ENCODE results near the gene NAV2. TPM values are rescaled to one million over a fixed set of nuclear protein-coding genes. Genes with fewer than 3 reads are reported as not detected.

NAV2 gene
- polyA plus RNA-seq, 3 donors = not detected

- Histone ChIP-seq H3K79me2 (ENCODE audit: insufficient read depth, low read length) (no peaks in the 10 kb centered on the region), H3K9ac (ENCODE audit: insufficient read depth, low read length, poor library complexity, severe bottlenecking) (no peak overlapping the region), H4K20me1 (ENCODE audit: insufficient read depth, low read length) (no peaks in the 10 kb centered on the region), H3K4me2 (replicated peaks; ENCODE audit: extremely low read depth, low read length, poor library complexity, severe bottlenecking) (no peak overlapping the region), H2AFZ (ENCODE audit: insufficient read depth, low read depth, low read length, poor library complexity, severe bottlenecking) (peak overlapping the region; percentile 37), H3K27me3 (ENCODE audit: control insufficient read depth in 2 of 2, insufficient read depth in 2 of 2, low read length in 2 of 2) (no peaks in the 10 kb centered on the region), H3K4me3 (replicated peaks in 1 of 3; ENCODE audit: low read depth in 2 of 3, low read length in 3 of 3) (no peak overlapping the region), H3K4me1 (ENCODE audit: control insufficient read depth in 1 of 2, insufficient read depth in 2 of 2, low read length in 2 of 2) (peaks cover 13 to 22% of the 10 kb centered on the region in 2 donors), H3K9me3 (replicated peaks in 1 of 2; ENCODE audit: control insufficient read depth in 1 of 2, insufficient read depth in 1 of 2, low read length in 2 of 2) (no peaks in the 10 kb centered on the region), H3K36me3 (replicated peaks in 1 of 2; ENCODE audit: control insufficient read depth in 1 of 2, insufficient read depth in 2 of 2, low read length in 2 of 2) (no peaks in the 10 kb centered on the region), H3K27ac (ENCODE audit: low read depth in 1 of 2, low read length in 2 of 2) (no peak overlapping the region)
- TF ChIP-seq, protein P1, sequence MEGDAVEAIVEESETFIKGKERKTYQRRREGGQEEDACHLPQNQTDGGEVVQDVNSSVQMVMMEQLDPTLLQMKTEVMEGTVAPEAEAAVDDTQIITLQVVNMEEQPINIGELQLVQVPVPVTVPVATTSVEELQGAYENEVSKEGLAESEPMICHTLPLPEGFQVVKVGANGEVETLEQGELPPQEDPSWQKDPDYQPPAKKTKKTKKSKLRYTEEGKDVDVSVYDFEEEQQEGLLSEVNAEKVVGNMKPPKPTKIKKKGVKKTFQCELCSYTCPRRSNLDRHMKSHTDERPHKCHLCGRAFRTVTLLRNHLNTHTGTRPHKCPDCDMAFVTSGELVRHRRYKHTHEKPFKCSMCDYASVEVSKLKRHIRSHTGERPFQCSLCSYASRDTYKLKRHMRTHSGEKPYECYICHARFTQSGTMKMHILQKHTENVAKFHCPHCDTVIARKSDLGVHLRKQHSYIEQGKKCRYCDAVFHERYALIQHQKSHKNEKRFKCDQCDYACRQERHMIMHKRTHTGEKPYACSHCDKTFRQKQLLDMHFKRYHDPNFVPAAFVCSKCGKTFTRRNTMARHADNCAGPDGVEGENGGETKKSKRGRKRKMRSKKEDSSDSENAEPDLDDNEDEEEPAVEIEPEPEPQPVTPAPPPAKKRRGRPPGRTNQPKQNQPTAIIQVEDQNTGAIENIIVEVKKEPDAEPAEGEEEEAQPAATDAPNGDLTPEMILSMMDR (IDR thresholded peaks at IDR 0.05) = no peak
- peaks cover 12% of the 10 kb centered on the region for H3K4me1 Mint-ChIP-seq
- peak overlapping the region in 1 of 7 donors; percentile 46 for H3K27ac Mint-ChIP-seq
- peaks cover 0 to 1% (median 0%) of the 10 kb centered on the region in 7 donors for H3K9me3 Mint-ChIP-seq
- H3K27me3 Mint-ChIP-seq (ENCODE audit: low read depth in 3 of 3) = peaks cover 0 to 3% (median 3%) of the 10 kb centered on the region in 3 donors
- H3K36me3 Mint-ChIP-seq = no peaks in the 10 kb centered on the region
- DNase-seq = no peak
- intact Hi-C loops (cut with micrococcal nuclease) = no loop called here
- 20% methylated on average over 2 of the region's 4 CpGs for WGBS (ENCODE audit: insufficient coverage)
- peak overlapping the region in 1 of 2 donors; percentile 27 for H3K4me3 Mint-ChIP-seq
These were observed 47.6 kb upstream of the NAV2 start for GRCh38 chr11:19664886-19665548.

- H3K4me1 ChIP-seq (ENCODE audit: control insufficient read depth in 1 of 2, insufficient read depth in 2 of 2, low read length in 2 of 2) = peaks cover 13 to 22% of the 10 kb centered on the region in 2 donors
- Mint-ChIP-seq H3K4me1 (peaks cover 7% of the 10 kb centered on the region), H3K4me3 (no peak overlapping the region), H3K27me3 (ENCODE audit: low read depth in 3 of 3) (peaks cover 0 to 3% (median 3%) of the 10 kb centered on the region in 3 donors), H3K27ac (no peak overlapping the region), H3K36me3 (no peaks in the 10 kb centered on the region), H3K9me3 (peaks cover 0 to 1% (median 0%) of the 10 kb centered on the region in 7 donors)
- no peak overlapping the region for H3K27ac ChIP-seq (ENCODE audit: low read depth in 1 of 2, low read length in 2 of 2)
- H3K9me3 ChIP-seq (replicated peaks in 1 of 2; ENCODE audit: control insufficient read depth in 1 of 2, insufficient read depth in 1 of 2, low read length in 2 of 2) = no peaks in the 10 kb centered on the region
- H2AFZ ChIP-seq (ENCODE audit: insufficient read depth, low read depth, low read length, poor library complexity, severe bottlenecking) = no peak overlapping the region
- no peak overlapping the region for H3K4me3 ChIP-seq (replicated peaks in 1 of 3; ENCODE audit: low read depth in 2 of 3, low read length in 3 of 3)
- H3K9ac ChIP-seq (ENCODE audit: insufficient read depth, low read length, poor library complexity, severe bottlenecking) = no peak overlapping the region
- no peaks in the 10 kb centered on the region for H4K20me1 ChIP-seq (ENCODE audit: insufficient read depth, low read length)
- no peaks in the 10 kb centered on the region for H3K36me3 ChIP-seq (replicated peaks in 1 of 2; ENCODE audit: control insufficient read depth in 1 of 2, insufficient read depth in 2 of 2, low read length in 2 of 2)
- TF ChIP-seq, protein P1 (IDR thresholded peaks at IDR 0.05) = no peak
- intact Hi-C loops (cut with micrococcal nuclease) = no loop called here
- DNase-seq = no peak
- WGBS (ENCODE audit: insufficient coverage) = 96% methylated on average over 3 of the region's 3 CpGs
- no peaks in the 10 kb centered on the region for H3K27me3 ChIP-seq (ENCODE audit: control insufficient read depth in 2 of 2, insufficient read depth in 2 of 2, low read length in 2 of 2)
- no peaks in the 10 kb centered on the region for H3K79me2 ChIP-seq (ENCODE audit: insufficient read depth, low read length)
- no peak overlapping the region for H3K4me2 ChIP-seq (replicated peaks; ENCODE audit: extremely low read depth, low read length, poor library complexity, severe bottlenecking)
These were observed 45.7 kb upstream of the NAV2 start for GRCh38 chr11:19666951-19667350.

All from CD14-positive monocyte (primary cell).